Fibroblast of skin of right biceps (primary cell): ENCODE data around the gene CLK3.
A peak's percentile ranks its signal among the peaks of the same experiment; 100 is the strongest.

ENCODE experiments used
- DNase-seq: peaks from one replicate; pipeline ENCODE4 v3.0.0-alpha.2; 2013

The CLK3 gene

GRCh38 chr15:74603789-74604705, 11.6 kb upstream of the CLK3 start:
- DNase-seq: no peak

GRCh38 chr15:74604983-74605794, 10.4 kb upstream of the CLK3 start:
- DNase-seq: no peak

GRCh38 chr15:74605795-74606150, 9.9 kb upstream of the CLK3 start:
- no peak for DNase-seq

GRCh38 chr15:74608786-74609185, 6.8 kb upstream of the CLK3 start:
- no peak for DNase-seq

GRCh38 chr15:74609938-74610301, 5.7 kb upstream of the CLK3 start:
- DNase-seq: no peak

GRCh38 chr15:74610302-74610951, 5.2 kb upstream of the CLK3 start:
- no peak for DNase-seq

GRCh38 chr15:74611341-74611740, 4.3 kb upstream of the CLK3 start:
- DNase-seq: no peak

GRCh38 chr15:74611834-74612233, 3.8 kb upstream of the CLK3 start:
- no peak for DNase-seq

- no peak for DNase-seq
These were observed 3.0 kb upstream of the CLK3 start for GRCh38 chr15:74612677-74613076.

- DNase-seq: no peak
These were observed 2.3 kb upstream of the CLK3 start for GRCh38 chr15:74613089-74613952.

GRCh38 chr15:74613953-74614743, 1.5 kb upstream of the CLK3 start:
- no peak for DNase-seq

GRCh38 chr15:74614744-74615507, 710 bp upstream of the CLK3 start:
- peak; percentile 82 for DNase-seq

GRCh38 chr15:74616366-74616939, 817 bp downstream of the CLK3 start:
- DNase-seq: peak; percentile 63

GRCh38 chr15:74616996-74617395, 1.4 kb downstream of the CLK3 start:
- no peak for DNase-seq

- no peak for DNase-seq
These were observed 3.4 kb downstream of the CLK3 start for GRCh38 chr15:74618841-74619596.

GRCh38 chr15:74619916-74620635, 4.4 kb downstream of the CLK3 start:
- DNase-seq: no peak

GRCh38 chr15:74620636-74621545, 5.3 kb downstream of the CLK3 start:
- peak; percentile 70 for DNase-seq

- DNase-seq: no peak
These were observed 5.9 kb downstream of the CLK3 start for GRCh38 chr15:74621546-74621920.
